SU-DHL-6 (cell line): ENCODE results near the gene OVOL3.

Experiments
- H2AFZ ChIP-seq: fragments of 200-600 bp; sonication (generic); 2 replicates; pipeline ENCODE4 v1.6.1; 2014; ENCODE audit warnings: low read depth, mild to moderate bottlenecking, moderate library complexity, mixed read lengths, antibody characterized with exemption, low read length; ENCODE audit not compliant: severe bottlenecking
- H3F3A ChIP-seq: fragments of 200-600 bp; shearing (Covaris generic); 2 replicates; pipeline ENCODE4 v1.6.0; 2016; ENCODE audit warnings: antibody characterized with exemption, mild to moderate bottlenecking; ENCODE audit not compliant: insufficient read depth
- H3K27ac ChIP-seq: fragments of 200-600 bp; sonication (generic); 2 replicates; pipeline ENCODE4 v1.5.1; 2016; ENCODE audit warnings: low read depth, mild to moderate bottlenecking, low read length, moderate library complexity, mixed read lengths
- H3K27me3 ChIP-seq: fragments of 200-600 bp; sonication (generic), shearing (Covaris generic); 2 replicates; pipeline ENCODE4 v1.6.0; 2014; ENCODE audit warnings: mild to moderate bottlenecking, low read length
- H3K36me3 ChIP-seq: fragments of 200-600 bp; sonication (generic); 2 replicates; pipeline ENCODE4 v1.6.1; 2014; ENCODE audit warnings: mild to moderate bottlenecking, low read length, mixed read lengths
- H3K4me2 ChIP-seq: fragments of 300-600, 200-600 bp; shearing (Covaris generic), sonication (generic); 2 replicates; pipeline ENCODE4 v1.6.0; 2014; ENCODE audit warnings: low read length, low read depth, mild to moderate bottlenecking; ENCODE audit not compliant: poor library complexity, severe bottlenecking
- H3K4me3 ChIP-seq: fragments of 200-600 bp; sonication (generic); 2 replicates; pipeline ENCODE4 v1.5.1; 2014; ENCODE audit warnings: antibody characterized with exemption, low read length, mild to moderate bottlenecking, mixed read lengths; ENCODE audit not compliant: insufficient read depth, poor library complexity, severe bottlenecking
- H3K79me2 ChIP-seq: fragments of 200-600 bp; sonication (generic); 2 replicates; pipeline ENCODE4 v1.6.1; 2014; ENCODE audit warnings: mild to moderate bottlenecking, low read length, moderate library complexity; ENCODE audit not compliant: insufficient read depth
- H3K9ac ChIP-seq: fragments of 200-600 bp; sonication (generic); 2 replicates; pipeline ENCODE4 v1.7.0; 2014; ENCODE audit warnings: mild to moderate bottlenecking, low read length
- H3K9me2 ChIP-seq: fragments of 200-600 bp; sonication (generic); replicated peaks from 2 replicates; pipeline ENCODE4 v1.6.1; 2014; ENCODE audit warnings: low read length; ENCODE audit not compliant: insufficient read depth
- H3K9me3 ChIP-seq: fragments of 200-600 bp; sonication (generic); 2 replicates; pipeline ENCODE4 v1.6.1; 2014; ENCODE audit warnings: low read length, mixed read lengths; ENCODE audit not compliant: insufficient read depth
- H4K20me1 ChIP-seq: fragments of 200-600 bp; sonication (generic); 2 replicates; pipeline ENCODE4 v1.6.1; 2014; ENCODE audit warnings: low read depth, mild to moderate bottlenecking, antibody characterized with exemption, low read length, moderate library complexity, mixed read lengths
- EZH2phosphoT487 ChIP-seq: fragments of 200-600 bp; sonication (generic), shearing (Covaris generic); conservative IDR thresholded peaks from 2 replicates; pipeline ENCODE4 v1.6.1; 2018; ENCODE audit warnings: mild to moderate bottlenecking, antibody characterized with exemption, low read length, moderate library complexity, mixed read lengths
- TF ChIP-seq, protein P1 (sequence below): fragments of 200-600 bp; sonication (generic); IDR thresholded peaks from one replicate; pipeline ENCODE4 v1.5.1; 2017; ENCODE audit warnings: antibody characterized with exemption, mild to moderate bottlenecking, low read length, moderate library complexity; ENCODE audit not compliant: insufficient read depth, poor library complexity, severe bottlenecking

Gene OVOL3

DNA sequence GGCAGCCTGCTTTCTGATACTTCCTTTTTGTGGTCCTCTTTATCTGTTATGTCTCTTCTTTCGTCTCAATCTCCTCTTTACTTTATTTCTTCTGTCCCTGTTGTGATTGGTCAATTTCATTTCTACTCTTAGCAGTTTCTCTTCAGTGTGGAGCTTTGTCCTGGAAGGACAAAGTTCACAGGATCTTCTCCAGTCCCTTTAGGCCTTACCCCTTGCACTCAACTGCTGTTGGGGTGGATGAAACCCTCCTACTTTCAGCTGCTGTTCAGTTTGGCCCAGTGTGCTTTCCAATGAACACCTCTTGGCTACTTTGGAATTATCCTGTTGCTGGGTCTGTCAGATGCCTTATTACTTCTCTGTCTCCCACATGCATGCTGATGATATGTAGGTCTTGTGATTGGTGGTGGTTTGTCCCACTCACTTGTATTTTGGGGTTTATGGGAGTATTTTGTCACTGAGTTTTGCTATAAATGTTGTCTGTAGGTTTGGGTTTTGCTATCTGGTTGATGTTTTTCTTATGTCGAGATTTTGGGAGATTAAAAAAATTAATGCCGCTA lies 31.5 kb upstream of the OVOL3 start:
- H3K4me2 ChIP-seq, result no peak overlapping the region
- no peak overlapping the region for H3K9ac ChIP-seq
- no peaks in the 10 kb centered on the region for H3K79me2 ChIP-seq
- TF ChIP-seq, protein P1, sequence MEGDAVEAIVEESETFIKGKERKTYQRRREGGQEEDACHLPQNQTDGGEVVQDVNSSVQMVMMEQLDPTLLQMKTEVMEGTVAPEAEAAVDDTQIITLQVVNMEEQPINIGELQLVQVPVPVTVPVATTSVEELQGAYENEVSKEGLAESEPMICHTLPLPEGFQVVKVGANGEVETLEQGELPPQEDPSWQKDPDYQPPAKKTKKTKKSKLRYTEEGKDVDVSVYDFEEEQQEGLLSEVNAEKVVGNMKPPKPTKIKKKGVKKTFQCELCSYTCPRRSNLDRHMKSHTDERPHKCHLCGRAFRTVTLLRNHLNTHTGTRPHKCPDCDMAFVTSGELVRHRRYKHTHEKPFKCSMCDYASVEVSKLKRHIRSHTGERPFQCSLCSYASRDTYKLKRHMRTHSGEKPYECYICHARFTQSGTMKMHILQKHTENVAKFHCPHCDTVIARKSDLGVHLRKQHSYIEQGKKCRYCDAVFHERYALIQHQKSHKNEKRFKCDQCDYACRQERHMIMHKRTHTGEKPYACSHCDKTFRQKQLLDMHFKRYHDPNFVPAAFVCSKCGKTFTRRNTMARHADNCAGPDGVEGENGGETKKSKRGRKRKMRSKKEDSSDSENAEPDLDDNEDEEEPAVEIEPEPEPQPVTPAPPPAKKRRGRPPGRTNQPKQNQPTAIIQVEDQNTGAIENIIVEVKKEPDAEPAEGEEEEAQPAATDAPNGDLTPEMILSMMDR, result no peak
- TF ChIP-seq EZH2phosphoT487, result no peak
- no peaks in the 10 kb centered on the region for H3K9me3 ChIP-seq
- H3K4me3 ChIP-seq, result no peak overlapping the region
- H3F3A ChIP-seq, result 0 out of 2 replicates have a peak, but pooled peaks cover 4% of the 10 kb centered on the region
- H4K20me1 ChIP-seq, result no peaks in the 10 kb centered on the region
- H3K9me2 ChIP-seq, result no peaks in the 10 kb centered on the region
- H3K27me3 ChIP-seq, result no peaks in the 10 kb centered on the region
- H3K36me3 ChIP-seq, result peaks cover 18% of the 10 kb centered on the region; the same call in 1 of the 2 replicates
- H2AFZ ChIP-seq, result no peak overlapping the region
- H3K27ac ChIP-seq, result no peak overlapping the region

DNA sequence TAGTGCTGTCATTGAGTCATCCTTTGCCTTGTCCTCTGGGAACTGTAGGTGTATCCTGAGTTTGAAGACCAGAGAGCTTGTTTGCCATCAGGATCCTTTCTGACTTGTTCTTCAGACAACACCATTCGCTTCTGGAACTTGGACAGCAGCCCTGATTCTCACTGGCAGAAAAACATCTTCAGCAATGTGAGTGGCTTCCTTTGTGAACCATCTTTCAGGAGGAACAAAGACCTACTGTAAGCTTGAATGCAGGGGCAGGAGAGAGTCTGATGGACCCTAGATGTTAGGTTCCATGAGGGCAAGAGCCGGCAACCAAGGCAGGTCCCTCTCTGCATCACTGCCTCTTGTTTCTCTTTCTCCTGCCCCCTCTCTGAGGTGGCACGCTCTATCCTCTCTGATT lies 29.6 kb upstream of the OVOL3 start:
- H3K27ac ChIP-seq, result no peak overlapping the region
- no peaks in the 10 kb centered on the region for H4K20me1 ChIP-seq
- H3K9me3 ChIP-seq, result no peaks in the 10 kb centered on the region
- no peaks in the 10 kb centered on the region for H3F3A ChIP-seq
- no peaks in the 10 kb centered on the region for H3K27me3 ChIP-seq
- no peak overlapping the region for H3K4me2 ChIP-seq
- H3K9ac ChIP-seq, result no peak overlapping the region
- H3K36me3 ChIP-seq, result peaks cover 19% of the 10 kb centered on the region; the same call in 1 of the 2 replicates
- H3K9me2 ChIP-seq, result no peaks in the 10 kb centered on the region
- TF ChIP-seq, protein P1, result no peak
- no peak for TF ChIP-seq EZH2phosphoT487
- no peak overlapping the region for H2AFZ ChIP-seq
- H3K4me3 ChIP-seq, result no peak overlapping the region
- no peaks in the 10 kb centered on the region for H3K79me2 ChIP-seq

DNA sequence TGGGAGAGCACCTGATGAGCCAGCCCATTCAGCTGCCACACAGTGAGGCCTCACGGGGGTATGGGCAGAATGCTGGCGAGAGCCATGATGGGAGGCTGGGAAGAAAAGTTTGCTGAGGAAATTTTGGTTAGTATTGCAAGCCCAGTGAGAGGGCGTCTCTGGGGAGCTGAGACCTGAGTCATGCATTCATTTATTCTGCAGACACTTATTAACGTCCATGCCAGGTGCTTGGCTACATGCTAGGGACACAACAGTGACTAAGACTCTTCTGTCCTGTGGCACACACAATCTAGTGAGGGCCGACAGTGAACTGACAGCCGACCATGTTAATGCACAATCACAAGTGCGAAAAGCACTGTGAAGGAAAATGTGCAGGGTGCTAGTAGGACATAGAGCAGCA lies 29.0 kb upstream of the OVOL3 start:
- Histone ChIP-seq H2AFZ (no peak overlapping the region), H3K27ac (no peak overlapping the region), H4K20me1 (no peaks in the 10 kb centered on the region), H3K9ac (no peak overlapping the region), H3K36me3 (peaks cover 21% of the 10 kb centered on the region; the same call in 1 of the 2 replicates), H3K4me2 (no peak overlapping the region), H3K4me3 (no peak overlapping the region), H3K9me2 (no peaks in the 10 kb centered on the region), H3F3A (no peaks in the 10 kb centered on the region), H3K9me3 (no peaks in the 10 kb centered on the region), H3K27me3 (no peaks in the 10 kb centered on the region), H3K79me2 (no peaks in the 10 kb centered on the region)
- no peak for TF ChIP-seq EZH2phosphoT487
- TF ChIP-seq, protein P1, result no peak
